GM12878 (cell line): ENCODE data around the gene NAT9. TPM values are rescaled to one million over a fixed set of nuclear protein-coding genes. Genes with fewer than 3 reads are reported as not detected.

Experiments
- CBFB ChIP-seq: IDR thresholded peaks from 2 replicates; pipeline ENCODE4 v1.6.1; 2016; ENCODE audit warnings: antibody characterized with exemption, low read depth
- EED ChIP-seq: sonication (generic); IDR thresholded peaks from 2 replicates; pipeline ENCODE4 v1.6.1; 2016; ENCODE audit warnings: antibody characterized with exemption, low read depth
- ETV6 ChIP-seq, 2 experiments: fragments of 450-650 bp in 1 of 2; IDR thresholded peaks in 1 of 2; conservative IDR thresholded peaks in 1 of 2; 2 replicates each; pipeline ENCODE4 v1.6.1; 2014; ENCODE audit warnings: antibody characterized with exemption in 1 of 2, borderline replicate concordance in 1 of 2, low read depth in 1 of 2, mild to moderate bottlenecking in 1 of 2, moderate library complexity in 1 of 2
- FOS ChIP-seq: IDR thresholded peaks from 3 replicates; pipeline ENCODE4 v1.6.1; 2011; ENCODE audit warnings: borderline replicate concordance; ENCODE audit not compliant: insufficient read length; ENCODE audit errors: extremely low read depth
- GATAD2B ChIP-seq: fragments of 450-650 bp; conservative IDR thresholded peaks from 2 replicates; pipeline ENCODE4 v1.6.1; 2017; ENCODE audit warnings: low read depth, mild to moderate bottlenecking, moderate library complexity
- HCFC1 ChIP-seq: fragments of 150-350 bp; IDR thresholded peaks from 2 replicates; pipeline ENCODE4 v1.6.1; 2014; ENCODE audit warnings: low read length
- HDAC6 ChIP-seq: fragments of 200-600 bp; sonication (generic); IDR thresholded peaks from one replicate; pipeline ENCODE4 v1.8.0; 2017; ENCODE audit warnings: antibody characterized with exemption; ENCODE audit not compliant: unreplicated experiment
- MTA2 ChIP-seq: fragments of 450-650 bp; IDR thresholded peaks from 2 replicates; pipeline ENCODE4 v1.6.1; 2016; ENCODE audit warnings: low read depth, mild to moderate bottlenecking, moderate library complexity
- PRDM15 ChIP-seq: fragments of 450-650 bp; formaldehyde crosslinking; IDR thresholded peaks from 2 replicates; pipeline ENCODE4 v1.4.0; 2020; ENCODE audit warnings: mild to moderate bottlenecking, moderate library complexity
- RFX5 ChIP-seq: IDR thresholded peaks from 2 replicates; pipeline ENCODE4 v1.6.1; 2011; ENCODE audit warnings: low read depth, low read length, improper control_type of control experiment
- SMAD1 ChIP-seq: fragments of 450-650 bp; IDR thresholded peaks from 2 replicates; pipeline ENCODE4 v1.6.1; 2018; ENCODE audit warnings: mild to moderate bottlenecking, low read depth; ENCODE audit not compliant: partially characterized antibody
- TCF12 ChIP-seq: IDR thresholded peaks from 2 replicates; pipeline ENCODE4 v1.6.1; 2011; ENCODE audit warnings: low read depth, mild to moderate bottlenecking, low read length
- TCF3 ChIP-seq: IDR thresholded peaks from 2 replicates; pipeline ENCODE4 v1.6.1; 2012; ENCODE audit warnings: low read depth, mild to moderate bottlenecking, low read length, borderline replicate concordance; ENCODE audit not compliant: insufficient read depth
- ZBTB40 ChIP-seq: fragments of 450-650 bp; IDR thresholded peaks from 2 replicates; pipeline ENCODE4 v1.6.1; 2016; ENCODE audit warnings: mild to moderate bottlenecking, moderate library complexity, borderline replicate concordance
- ZNF687 ChIP-seq: fragments of 450-650 bp; IDR thresholded peaks from 2 replicates; pipeline ENCODE4 v1.6.1; 2017; ENCODE audit warnings: mild to moderate bottlenecking, moderate library complexity
- ZSCAN29 ChIP-seq: fragments of 450-650 bp; IDR thresholded peaks from 2 replicates; pipeline ENCODE4 v1.6.1; 2017; ENCODE audit warnings: mild to moderate bottlenecking, moderate library complexity
- polyA plus RNA-seq, 11 experiments: library from polyadenylated mRNA; depleted of rRNA in 4 of 11; unstranded in 6 of 11; stranded (reverse) in 5 of 11; fragments of >200 nt; fragmentation: Nextera tagmentation in 4 of 11; fragmentation: Illumina TruSeq in 1 of 11; extraction: Ambion mirVana in 4 of 11; extraction: Trizol in 1 of 11; gene quantifications; 1 replicate in 1 of 11; 2 replicates in 10 of 11; pipeline versions ENCODE4 v1.2.1 to v1.2.3, GENCODE V29; 2011 to 2016; ENCODE audit warnings: inconsistent platforms in 2 of 11, missing spikeins in 2 of 11, low read depth in 1 of 11
- total RNA-seq, 4 experiments: library from RNA; depleted of rRNA in 3 of 4; stranded (reverse); fragments of >200 nt in 3 of 4; fragmentation: Illumina TruSeq in 1 of 4; extraction: Trizol in 1 of 4; gene quantifications; 2 replicates each; pipeline versions ENCODE4 v1.2.1 to v1.2.3, GENCODE V29; 2013 to 2021

The NAT9 gene
- total and polyA plus RNA-seq, 10 of the 15 experiments (the other 5 are each of a cell fraction or from before 2014, with no cell fraction given): 3.5 to 45.3 (median 27.3) TPM

- no peak for TF ChIP-seq ETV6 (conservative IDR thresholded peaks at IDR 0.05 in 1 of 2, IDR thresholded peaks at IDR 0.05 in 1 of 2; ENCODE audit: borderline replicate concordance in 1 of 2, low read depth in 1 of 2)
- no peak for TF ChIP-seq TCF3
- TF ChIP-seq GATAD2B: peak; percentile 52; the same call in 1 of the 2 replicates
- TF ChIP-seq FOS: no peak
- peak; percentile 27 for TF ChIP-seq SMAD1
- peak; percentile 28; the same call in 1 of the 2 replicates for TF ChIP-seq EED
- no peak for TF ChIP-seq PRDM15 (CRISPR knock-in tag)
- 0 out of 2 replicates have a peak, but pooled peaks have one; percentile 21 for TF ChIP-seq CBFB
- TF ChIP-seq HCFC1: no peak
- no peak for TF ChIP-seq HDAC6
- TF ChIP-seq ZNF687: 0 out of 2 replicates have a peak, but pooled peaks have one; percentile 41
- TF ChIP-seq ZBTB40: no peak
- TF ChIP-seq ZSCAN29: no peak
- peak; percentile 44 for TF ChIP-seq MTA2
- no peak for TF ChIP-seq RFX5
- TF ChIP-seq TCF12: 0 out of 2 replicates have a peak, but pooled peaks have one; percentile 52
These were observed 37.8 kb downstream of the NAT9 start (continued) for GRCh38 chr17:74738051-74738996.
